ENCODE results near the gene CDR2L.

CDR2L gene

GRCh38 chr17:75046407-75047289 lies 59.2 kb downstream of the CDR2L start, which contains the start of the genes ATP5PD and KCTD2:
ATP5PD (minus strand) TSS chr17:75046969; CDS start chr17:75042650, 4,319 bp downstream.
KCTD2 (plus strand) TSS chr17:75047225; CDS start chr17:75047251, 26 bp downstream.
- DNase-seq, result peak; percentile 36

GRCh38 chr17:75047398-75048098 lies 60.1 kb downstream of the CDR2L start:
- DNase-seq, result no peak

- DNase-seq, result no peak
These were observed 60.9 kb downstream of the CDR2L start for GRCh38 chr17:75048249-75048878.

DNA sequence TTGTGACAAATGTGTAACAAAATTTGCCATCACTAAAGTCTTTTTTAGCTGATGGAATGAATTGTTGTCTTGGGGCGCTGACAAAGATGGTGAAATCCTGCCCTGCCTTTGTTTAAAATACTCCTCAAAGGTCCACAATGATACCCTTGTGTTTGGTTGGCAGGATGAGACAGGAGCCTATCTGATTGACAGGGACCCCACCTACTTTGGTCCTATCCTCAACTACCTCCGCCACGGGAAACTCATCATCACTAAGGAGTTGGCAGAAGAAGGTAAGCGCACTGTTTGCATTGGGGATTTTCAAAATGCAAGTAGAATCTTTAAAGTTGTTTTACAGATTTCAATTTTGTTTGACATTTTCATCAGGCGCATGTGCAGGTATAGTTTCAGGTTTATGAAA lies 61.6 kb downstream of the CDR2L start:
- DNase-seq, result no peak

DNA sequence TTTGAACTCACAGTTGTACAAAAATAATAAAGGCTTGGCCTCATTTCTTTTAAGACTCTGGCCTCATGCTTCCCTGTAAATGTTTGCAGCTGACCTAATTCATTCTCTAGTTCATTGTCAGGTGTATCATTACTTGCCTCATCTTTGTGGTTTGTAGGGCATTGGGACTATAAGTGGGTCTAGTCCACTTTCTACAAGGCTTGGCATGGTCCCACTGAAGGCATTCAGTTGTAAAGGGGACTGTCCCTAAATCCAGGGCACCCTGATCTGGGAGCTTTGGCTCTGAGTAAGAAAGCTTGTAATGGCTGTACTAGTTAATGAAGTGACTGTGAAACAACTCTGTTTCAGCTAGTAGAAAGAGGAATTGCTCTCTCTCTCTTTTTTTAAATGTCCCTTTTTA lies 62.3 kb downstream of the CDR2L start:
- DNase-seq, result no peak

DNA sequence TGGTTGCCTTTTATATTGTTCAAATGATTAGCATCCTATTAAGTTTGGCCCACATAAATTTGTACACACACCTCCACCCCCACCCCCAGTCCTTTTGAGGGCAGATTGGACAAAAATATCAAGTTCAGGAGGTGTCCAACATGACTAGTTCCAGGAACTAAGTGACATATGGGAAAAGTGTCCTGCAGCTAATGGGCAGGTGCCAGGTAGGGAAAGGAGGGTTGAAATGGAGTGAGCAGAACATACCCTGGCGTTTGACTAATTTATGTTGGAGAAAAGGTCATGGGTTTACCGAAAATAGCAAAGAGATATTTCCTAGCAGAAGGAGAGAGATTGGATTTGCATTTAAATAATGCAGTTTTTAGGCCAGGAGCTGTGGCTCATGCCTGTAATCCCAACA lies 64.5 kb downstream of the CDR2L start:
- no peak for DNase-seq
